Subcutaneous abdominal adipose tissue (tissue), 5 donors: ENCODE results near the gene GLRB.
"Not testable (repeated sequence)": the region's sequence is repeated elsewhere in the genome, so short reads cannot be mapped to it uniquely, and the experiment has no call there.

ENCODE experiments used
- H3K27ac ChIP-seq: one replicate; pipeline ENCODE4 v1.7.0; 2013; ENCODE audit warnings: low read depth, mild to moderate bottlenecking, inconsistent platforms, low read length, moderate library complexity
- H3K27me3 ChIP-seq, 5 donors: one replicate each; pipeline ENCODE4 v1.7.0; 2013; ENCODE audit warnings: low read length in 5 of 5, inconsistent platforms in 1 of 5; ENCODE audit not compliant: control insufficient read depth in 5 of 5, insufficient read depth in 4 of 5
- H3K36me3 ChIP-seq, 5 donors: one replicate each; pipeline ENCODE4 v1.7.0; 2013; ENCODE audit warnings: low read length in 5 of 5; ENCODE audit not compliant: control insufficient read depth in 5 of 5, insufficient read depth in 5 of 5
- H3K4me1 ChIP-seq, 5 donors: one replicate each; pipeline ENCODE4 v1.7.0; 2013; ENCODE audit warnings: low read length in 5 of 5, mild to moderate bottlenecking in 3 of 5, moderate library complexity in 1 of 5; ENCODE audit not compliant: control insufficient read depth in 5 of 5, insufficient read depth in 5 of 5
- H3K4me3 ChIP-seq, 5 donors: one replicate each; pipeline ENCODE4 v1.7.0; 2013; ENCODE audit warnings: low read length in 5 of 5, low read depth in 1 of 5
- H3K9ac ChIP-seq, 5 donors: one replicate each; pipeline ENCODE4 v1.7.0; 2013; ENCODE audit warnings: low read length in 5 of 5, mild to moderate bottlenecking in 4 of 5, moderate library complexity in 3 of 5
- H3K9me3 ChIP-seq, 5 donors: one replicate each; pipeline ENCODE4 v1.7.0; 2013; ENCODE audit warnings: low read length in 5 of 5; ENCODE audit not compliant: control insufficient read depth in 5 of 5
- donor health status: healthy.
- donor health status: healthy.
- donor health status: healthy.
- donor health status: healthy.
- donor health status: healthy.

The GLRB gene

DNA sequence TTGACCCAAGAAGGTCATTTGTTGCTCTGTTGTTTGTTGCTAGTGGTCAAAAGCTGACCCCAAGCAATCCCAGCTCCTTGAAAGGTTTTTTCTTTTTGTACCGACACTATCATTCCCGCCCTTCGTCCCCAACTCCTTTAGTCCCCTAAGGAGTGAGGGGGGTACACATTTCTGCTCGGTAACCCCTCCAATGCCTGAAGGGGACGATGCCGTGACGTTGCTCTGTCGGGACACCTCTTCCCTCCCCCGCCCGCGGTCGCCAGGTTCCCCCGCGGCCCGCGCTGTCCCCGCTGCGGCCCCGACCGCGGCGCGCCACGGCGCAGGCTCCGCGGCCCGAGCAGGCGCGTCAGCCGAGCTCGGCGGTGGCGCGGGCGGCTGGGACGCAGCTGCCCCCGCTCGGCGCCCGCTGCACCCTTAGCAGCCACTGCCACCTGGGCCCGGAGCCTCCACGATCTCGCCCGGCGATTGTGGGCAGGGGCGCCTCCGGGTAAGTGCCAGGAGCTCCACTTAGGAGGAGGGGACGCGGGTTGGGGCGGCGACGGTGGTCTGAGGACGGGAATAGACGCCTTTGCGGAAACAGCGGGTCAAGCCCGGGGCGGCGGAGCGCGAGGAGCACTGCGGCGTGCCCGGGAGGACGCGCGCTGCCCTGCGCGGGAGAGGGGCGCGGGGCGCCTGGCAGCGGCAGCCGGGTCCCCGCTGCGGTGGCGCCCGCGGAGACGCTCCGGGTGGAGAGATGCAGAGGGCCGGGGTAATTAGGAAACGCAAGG is at the start of gene GLRB:
TSS of gene GLRB (plus strand) at position 340 of the 767 bp plus-strand sequence. CDS start 1,875 bp downstream, outside the sequence.
- Histone ChIP-seq H3K4me3 (peak within 1 kb of the TSS; percentile 64 to 91 (median 77)), H3K4me1 (peaks cover 0 to 12% (median 9%) of the 10 kb centered on the region in 5 donors), H3K36me3 (no peaks in the 10 kb centered on the region), H3K9ac (peak within 1 kb of the TSS in 3 of 5 donors; percentile 55 to 67 (median 66)), H3K27me3 (peaks cover 0 to 3% (median 0%) of the 10 kb centered on the region in 5 donors), H3K9me3 (no peaks in the 10 kb centered on the region), H3K27ac (no peak within 1 kb of the TSS)

DNA sequence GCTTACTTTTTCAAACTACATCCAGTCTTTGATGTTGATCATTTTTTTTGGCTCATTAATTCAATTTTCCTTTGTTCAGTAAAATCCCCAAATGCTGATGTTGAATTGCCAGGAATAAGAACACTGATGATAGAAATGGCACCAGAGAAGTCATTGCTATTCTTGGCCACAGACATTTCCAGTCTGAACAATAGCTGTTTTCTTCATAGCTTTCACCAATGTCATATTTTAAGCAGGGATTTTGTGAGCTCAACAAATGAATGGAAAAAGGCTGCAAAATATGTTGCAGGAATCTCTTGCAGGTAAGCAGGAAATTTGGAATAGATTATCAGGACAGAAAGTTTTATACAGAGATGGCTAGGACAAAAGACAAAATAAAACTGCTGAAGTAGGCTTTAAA is 40.5 kb upstream of the GLRB start:
- H3K4me3 ChIP-seq: no peak overlapping the region
- no peaks in the 10 kb centered on the region for H3K4me1 ChIP-seq
- H3K36me3 ChIP-seq: no peaks in the 10 kb centered on the region
- H3K27ac ChIP-seq: no peak overlapping the region
- no peak overlapping the region for H3K9ac ChIP-seq
- no peaks in the 10 kb centered on the region for H3K9me3 ChIP-seq
- H3K27me3 ChIP-seq: no peaks in the 10 kb centered on the region

DNA sequence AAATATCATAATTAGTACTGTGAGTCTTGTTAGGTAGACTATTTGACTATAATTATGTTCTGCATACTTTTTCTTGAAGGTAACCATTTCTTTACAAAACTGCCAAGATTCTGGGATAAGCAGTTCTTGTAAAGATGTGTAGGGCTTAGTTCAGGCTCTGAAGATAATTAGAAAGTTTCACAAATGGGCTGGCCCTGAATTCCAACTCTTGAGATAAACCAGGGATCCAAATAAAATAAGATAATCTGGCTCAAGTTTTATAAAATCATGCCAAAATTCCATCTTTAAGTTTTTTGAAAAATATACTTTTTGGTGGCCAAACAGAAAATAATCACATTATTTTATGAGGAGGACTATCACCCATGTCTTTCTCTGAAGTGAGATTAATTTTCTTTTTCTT is 35.5 kb upstream of the GLRB start:
- no peaks in the 10 kb centered on the region for H3K36me3 ChIP-seq
- no peak overlapping the region for H3K9ac ChIP-seq
- H3K4me3 ChIP-seq: no peak overlapping the region
- no peaks in the 10 kb centered on the region for H3K27me3 ChIP-seq
- H3K9me3 ChIP-seq: no peaks in the 10 kb centered on the region
- peaks cover 0 to 4% (median 0%) of the 10 kb centered on the region in 5 donors for H3K4me1 ChIP-seq
- no peak overlapping the region for H3K27ac ChIP-seq

DNA sequence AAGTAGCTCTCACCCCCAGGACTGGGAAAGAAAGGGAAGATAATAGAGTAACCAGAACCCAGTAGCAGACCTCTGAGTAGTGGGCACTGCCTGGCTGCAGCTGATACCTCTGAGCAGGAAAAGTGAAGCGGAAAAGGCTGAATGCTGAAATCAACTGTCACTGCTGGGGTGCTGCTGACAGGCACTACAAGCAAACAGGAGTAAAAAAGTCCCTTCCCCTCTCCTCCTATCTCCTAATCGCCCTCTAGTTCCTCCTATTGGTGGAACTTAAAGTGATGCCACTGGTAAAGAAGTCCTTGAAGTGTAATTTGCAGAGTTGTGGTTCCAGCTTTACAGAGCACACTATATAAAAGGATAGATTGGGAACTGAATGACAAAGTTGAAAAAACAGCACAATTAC is 32.8 kb upstream of the GLRB start:
- Histone ChIP-seq H3K4me1 (peaks cover 0 to 8% (median 4%) of the 10 kb centered on the region in 5 donors), H3K27me3 (no peaks in the 10 kb centered on the region), H3K36me3 (no peaks in the 10 kb centered on the region), H3K9me3 (no peaks in the 10 kb centered on the region), H3K4me3 (no peak overlapping the region), H3K27ac (no peak overlapping the region), H3K9ac (peak overlapping the region in 1 of 5 donors; percentile 6)

DNA sequence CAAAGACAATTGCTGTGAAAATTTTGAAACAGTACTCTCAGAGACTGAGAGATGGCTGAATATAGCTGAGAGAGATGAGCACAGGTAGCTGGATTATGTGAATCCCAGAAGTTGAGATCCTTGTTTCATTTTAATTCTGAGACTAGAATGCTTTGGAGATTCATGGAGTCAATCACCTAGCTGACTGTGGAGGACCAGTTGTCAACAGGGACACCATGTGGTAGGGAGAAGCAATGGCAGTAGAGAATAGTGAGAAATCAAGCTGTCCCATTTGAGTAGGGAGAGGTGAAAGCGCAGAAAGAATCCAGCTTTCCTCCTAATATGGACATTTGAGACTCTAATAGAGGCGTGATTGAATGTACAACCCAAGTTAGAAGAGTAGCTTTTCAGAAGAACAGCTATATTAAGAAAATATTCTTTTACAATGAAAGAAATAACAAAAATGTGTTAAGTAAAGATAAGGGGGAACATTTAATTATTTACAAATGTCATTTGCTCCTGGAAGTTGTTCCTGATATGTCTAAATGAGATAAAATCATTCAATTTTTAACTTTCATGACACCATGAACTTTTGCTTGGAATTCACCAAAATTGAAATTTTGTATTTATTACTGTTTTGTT is 30.3 kb upstream of the GLRB start:
- H3K4me1 ChIP-seq: peaks cover 0 to 8% (median 6%) of the 10 kb centered on the region in 5 donors
- H3K9me3 ChIP-seq: no peaks in the 10 kb centered on the region
- H3K4me3 ChIP-seq: no peak overlapping the region
- peak overlapping the region in 1 of 5 donors; percentile 28 for H3K9ac ChIP-seq
- no peak overlapping the region for H3K27ac ChIP-seq
- no peaks in the 10 kb centered on the region for H3K27me3 ChIP-seq
- H3K36me3 ChIP-seq: no peaks in the 10 kb centered on the region

DNA sequence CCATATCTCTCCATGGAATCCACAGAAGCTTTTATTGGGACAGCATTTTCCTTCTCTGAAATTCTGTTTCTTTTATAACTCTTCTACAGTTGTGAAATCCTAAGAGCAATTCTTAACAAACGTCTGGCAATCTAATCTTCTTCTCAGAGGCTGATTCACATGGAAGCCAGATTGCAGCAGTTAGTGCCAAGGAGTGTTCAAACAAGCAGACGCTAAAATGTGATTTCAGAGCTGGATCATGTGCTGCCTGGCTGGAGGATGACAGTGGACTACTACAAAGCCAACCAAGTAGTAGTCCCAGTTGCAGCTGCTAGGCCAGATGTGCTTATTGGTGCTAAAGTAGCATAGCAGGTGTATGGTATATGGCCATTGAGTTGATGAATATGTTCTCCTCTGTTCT is 27.7 kb upstream of the GLRB start:
- H3K4me1 ChIP-seq: peaks cover 0 to 15% (median 11%) of the 10 kb centered on the region in 5 donors
- peak overlapping the region; percentile 11 for H3K27ac ChIP-seq
- H3K4me3 ChIP-seq: no peak overlapping the region
- H3K27me3 ChIP-seq: no peaks in the 10 kb centered on the region
- H3K9me3 ChIP-seq: no peaks in the 10 kb centered on the region
- H3K9ac ChIP-seq: no peak overlapping the region
- H3K36me3 ChIP-seq: no peaks in the 10 kb centered on the region

DNA sequence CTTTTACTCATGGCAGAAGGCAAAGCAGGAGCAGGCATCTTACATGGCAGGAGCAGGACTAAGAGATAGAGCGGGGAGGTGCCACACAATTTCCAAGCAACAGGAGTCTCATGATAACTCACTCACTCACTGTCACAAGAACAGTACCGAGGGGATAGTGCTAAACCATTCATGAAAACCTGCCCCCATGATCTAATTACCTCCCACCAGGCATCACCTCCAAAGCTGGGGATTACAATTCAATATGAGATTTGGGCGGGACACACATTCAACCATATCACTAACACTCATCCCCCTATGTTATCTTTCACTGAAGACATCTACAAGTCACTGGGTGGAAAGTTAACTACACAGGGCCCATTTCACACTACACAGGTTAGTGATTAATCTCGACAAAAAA is 25.4 kb upstream of the GLRB start:
- H3K9me3 ChIP-seq: no peaks in the 10 kb centered on the region
- H3K4me3 ChIP-seq: no peak overlapping the region
- H3K36me3 ChIP-seq: no peaks in the 10 kb centered on the region
- H3K27me3 ChIP-seq: no peaks in the 10 kb centered on the region
- no peak overlapping the region for H3K27ac ChIP-seq
- peaks cover 0 to 15% (median 11%) of the 10 kb centered on the region in 5 donors for H3K4me1 ChIP-seq
- no peak overlapping the region for H3K9ac ChIP-seq

DNA sequence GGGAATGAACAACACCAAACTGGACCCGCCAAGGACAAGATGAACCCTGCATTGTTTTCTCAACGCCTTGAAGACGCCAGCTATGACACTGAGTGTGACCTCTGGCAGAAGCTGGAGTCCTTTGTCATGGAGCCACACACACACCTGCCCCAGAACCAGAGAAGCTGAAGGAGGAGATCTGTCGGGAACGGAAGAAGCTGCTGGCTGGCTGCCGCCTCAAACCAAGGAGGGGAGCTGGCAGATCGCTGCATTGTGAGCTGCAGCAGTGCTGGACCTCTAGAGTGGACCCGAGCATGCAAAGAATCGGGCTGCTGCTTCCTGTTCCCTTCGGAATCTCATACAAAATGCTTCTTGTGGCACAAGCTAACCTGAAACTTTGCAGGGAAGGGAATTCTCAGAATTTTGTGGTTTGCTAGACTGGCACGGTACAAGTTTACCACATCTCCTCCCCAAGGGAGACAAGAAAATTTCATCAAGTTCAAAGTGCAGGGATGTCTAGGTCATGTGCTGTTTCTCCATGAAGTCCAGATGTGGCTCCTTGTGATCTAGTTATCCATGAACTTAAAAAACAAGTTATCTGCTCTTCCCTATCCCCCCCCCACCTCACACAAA is 23.4 kb upstream of the GLRB start:
- Histone ChIP-seq H3K9me3 (no peaks in the 10 kb centered on the region), H3K27me3 (no peaks in the 10 kb centered on the region), H3K27ac (no peak overlapping the region), H3K4me1 (peaks cover 0 to 15% (median 11%) of the 10 kb centered on the region in 5 donors), H3K36me3 (no peaks in the 10 kb centered on the region), H3K9ac (no peak overlapping the region), H3K4me3 (peak overlapping the region in 1 of 5 donors; percentile 48)

DNA sequence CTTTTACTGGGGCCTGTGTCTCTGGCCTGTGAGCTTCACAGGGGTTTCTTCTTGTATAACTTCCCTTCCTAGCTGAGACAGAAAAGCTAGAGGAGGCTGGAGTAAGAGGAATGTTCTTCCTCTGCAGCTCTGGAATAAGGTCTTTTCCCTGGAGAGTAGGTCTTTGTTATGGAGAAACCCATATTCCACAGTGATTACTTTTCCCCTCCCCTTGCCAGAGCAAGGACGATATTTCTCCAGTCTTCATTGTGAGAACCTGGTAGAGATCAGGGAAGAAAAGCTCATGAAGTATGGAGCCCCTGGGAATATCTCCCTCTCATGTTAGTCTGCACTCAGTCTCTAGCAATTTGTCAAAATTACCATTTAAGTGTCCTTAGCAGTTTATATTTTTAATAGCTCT is 18.7 kb upstream of the GLRB start:
- no peaks in the 10 kb centered on the region for H3K27me3 ChIP-seq
- H3K4me3 ChIP-seq: no peak overlapping the region
- no peak overlapping the region for H3K9ac ChIP-seq
- no peak overlapping the region for H3K27ac ChIP-seq
- no peaks in the 10 kb centered on the region for H3K9me3 ChIP-seq
- no peaks in the 10 kb centered on the region for H3K36me3 ChIP-seq
- H3K4me1 ChIP-seq: peaks cover 0 to 7% (median 4%) of the 10 kb centered on the region in 5 donors

DNA sequence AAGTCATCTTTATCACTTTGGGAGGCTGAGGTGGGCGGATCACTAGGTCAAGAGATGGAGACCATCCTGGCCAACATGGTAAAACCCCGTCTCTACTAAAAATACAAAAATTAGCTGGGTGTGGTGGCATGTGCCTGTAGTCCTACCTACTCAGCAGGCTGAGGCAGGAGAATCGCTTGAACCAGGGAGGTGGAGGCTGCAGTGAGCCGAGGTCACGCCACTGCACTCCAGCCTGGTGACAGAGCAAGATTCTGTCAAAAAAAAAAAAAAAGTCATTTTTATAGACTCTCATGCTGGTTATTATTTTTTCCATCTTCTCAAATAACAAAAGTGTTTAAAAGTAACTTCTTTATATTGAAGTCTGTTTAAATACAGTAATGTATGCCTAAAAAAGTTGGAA is 17.1 kb upstream of the GLRB start:
- not testable (repeated sequence) for H3K9ac ChIP-seq, H3K27ac ChIP-seq, H3K4me1 ChIP-seq, H3K9me3 ChIP-seq, H3K36me3 ChIP-seq, H3K27me3 ChIP-seq, H3K4me3 ChIP-seq
